Uterus (tissue), 2 donors: ENCODE data around the gene CLMP.

Experiments
- POLR2A ChIP-seq, 2 donors: fragments of 450-650 bp; IDR thresholded peaks; one replicate each; pipeline ENCODE4 v1.6.1; 2016; ENCODE audit warnings: antibody characterized with exemption in 2 of 2, mild to moderate bottlenecking in 1 of 2, moderate library complexity in 1 of 2
- TF ChIP-seq, protein P1 (sequence below), 4 experiments: fragments of 200-600 bp in 2 of 4; fragments of 450-650 bp in 2 of 4; sonication (generic) in 2 of 4; IDR thresholded peaks; one replicate each; pipeline ENCODE4 v1.5.1; 2016 to 2019; ENCODE audit warnings: antibody characterized with exemption in 4 of 4, mild to moderate bottlenecking in 2 of 4, moderate library complexity in 1 of 4

DNA sequence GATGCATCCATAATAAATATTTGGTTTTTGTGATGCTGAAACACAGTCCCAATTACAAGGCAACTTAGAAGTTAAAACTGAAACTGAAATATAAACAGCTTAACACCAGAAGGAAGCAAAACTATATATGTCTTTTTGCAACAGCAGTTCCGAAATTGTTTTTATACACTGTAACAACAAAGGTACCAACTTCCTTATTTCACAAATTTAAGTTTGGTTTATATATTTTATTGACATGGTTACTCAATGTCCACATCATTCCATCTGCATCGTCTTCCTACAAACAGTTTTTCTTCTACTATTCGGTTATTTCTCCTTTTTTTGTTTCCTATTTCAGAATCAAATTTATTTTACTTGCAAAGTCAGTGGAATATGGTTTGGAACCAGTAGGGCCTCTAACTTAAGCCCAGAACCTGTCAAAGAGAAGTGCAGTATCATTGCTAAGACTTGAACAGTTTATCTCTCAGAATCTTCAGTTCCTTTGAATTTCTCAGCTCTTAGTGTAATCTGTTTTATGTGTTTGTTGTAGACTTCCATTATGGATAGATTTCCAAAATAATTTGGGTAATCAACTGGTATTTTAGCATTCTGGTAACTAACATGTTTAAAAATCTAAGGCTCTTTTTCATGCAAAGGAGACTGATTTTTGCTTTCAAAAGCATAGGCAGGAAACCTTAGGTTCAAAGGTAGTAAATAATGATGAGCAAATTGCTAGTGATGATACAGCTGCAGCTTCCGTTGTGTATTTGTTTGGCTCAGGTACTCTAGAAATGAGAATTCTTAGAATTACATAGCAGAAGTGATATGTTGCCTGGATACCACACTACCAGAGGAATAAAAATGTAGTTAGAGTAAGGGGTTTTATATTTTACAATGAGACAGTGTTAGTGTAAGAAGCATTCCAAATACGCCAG, 124.9 kb downstream of the CLMP start:
- TF ChIP-seq, protein P1, sequence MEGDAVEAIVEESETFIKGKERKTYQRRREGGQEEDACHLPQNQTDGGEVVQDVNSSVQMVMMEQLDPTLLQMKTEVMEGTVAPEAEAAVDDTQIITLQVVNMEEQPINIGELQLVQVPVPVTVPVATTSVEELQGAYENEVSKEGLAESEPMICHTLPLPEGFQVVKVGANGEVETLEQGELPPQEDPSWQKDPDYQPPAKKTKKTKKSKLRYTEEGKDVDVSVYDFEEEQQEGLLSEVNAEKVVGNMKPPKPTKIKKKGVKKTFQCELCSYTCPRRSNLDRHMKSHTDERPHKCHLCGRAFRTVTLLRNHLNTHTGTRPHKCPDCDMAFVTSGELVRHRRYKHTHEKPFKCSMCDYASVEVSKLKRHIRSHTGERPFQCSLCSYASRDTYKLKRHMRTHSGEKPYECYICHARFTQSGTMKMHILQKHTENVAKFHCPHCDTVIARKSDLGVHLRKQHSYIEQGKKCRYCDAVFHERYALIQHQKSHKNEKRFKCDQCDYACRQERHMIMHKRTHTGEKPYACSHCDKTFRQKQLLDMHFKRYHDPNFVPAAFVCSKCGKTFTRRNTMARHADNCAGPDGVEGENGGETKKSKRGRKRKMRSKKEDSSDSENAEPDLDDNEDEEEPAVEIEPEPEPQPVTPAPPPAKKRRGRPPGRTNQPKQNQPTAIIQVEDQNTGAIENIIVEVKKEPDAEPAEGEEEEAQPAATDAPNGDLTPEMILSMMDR (IDR thresholded peaks at IDR 0.05), result no peak
- no peak for TF ChIP-seq POLR2A (IDR thresholded peaks at IDR 0.05)
